ENCODE data around the gene FRMD4B. TPM values are rescaled to one million over a fixed set of nuclear protein-coding genes. Genes with fewer than 3 reads are reported as not detected.
"Not testable (repeated sequence)": the region's sequence is repeated elsewhere in the genome, so short reads cannot be mapped to it uniquely, and the experiment has no call there.

Gene FRMD4B
- total and polyA plus RNA-seq, 10 of the 15 experiments (the other 5 are each of a cell fraction or from before 2014, with no cell fraction given): 3.9 to 11.4 (median 8.0) TPM

DNA sequence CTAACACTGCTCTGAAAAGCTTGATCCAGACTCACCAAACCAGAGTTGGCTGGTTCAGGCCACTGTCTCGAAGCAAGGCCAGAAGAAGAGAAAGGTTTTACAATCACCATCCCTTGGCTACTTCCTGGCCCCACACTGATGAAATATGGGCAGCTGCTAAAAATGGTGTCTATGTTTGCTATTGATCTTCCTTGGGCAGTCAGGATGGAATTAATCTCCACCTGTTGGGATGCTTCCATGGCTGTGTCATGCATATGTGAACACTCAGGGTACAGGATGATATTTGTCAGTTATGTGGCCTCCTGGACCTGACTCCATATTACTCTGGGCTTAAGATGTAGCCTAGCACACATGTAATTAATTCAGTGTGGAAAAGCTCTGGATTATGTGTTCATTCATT lies 61.9 kb downstream of the FRMD4B start (continued):
- TF ChIP-seq, protein P1, sequence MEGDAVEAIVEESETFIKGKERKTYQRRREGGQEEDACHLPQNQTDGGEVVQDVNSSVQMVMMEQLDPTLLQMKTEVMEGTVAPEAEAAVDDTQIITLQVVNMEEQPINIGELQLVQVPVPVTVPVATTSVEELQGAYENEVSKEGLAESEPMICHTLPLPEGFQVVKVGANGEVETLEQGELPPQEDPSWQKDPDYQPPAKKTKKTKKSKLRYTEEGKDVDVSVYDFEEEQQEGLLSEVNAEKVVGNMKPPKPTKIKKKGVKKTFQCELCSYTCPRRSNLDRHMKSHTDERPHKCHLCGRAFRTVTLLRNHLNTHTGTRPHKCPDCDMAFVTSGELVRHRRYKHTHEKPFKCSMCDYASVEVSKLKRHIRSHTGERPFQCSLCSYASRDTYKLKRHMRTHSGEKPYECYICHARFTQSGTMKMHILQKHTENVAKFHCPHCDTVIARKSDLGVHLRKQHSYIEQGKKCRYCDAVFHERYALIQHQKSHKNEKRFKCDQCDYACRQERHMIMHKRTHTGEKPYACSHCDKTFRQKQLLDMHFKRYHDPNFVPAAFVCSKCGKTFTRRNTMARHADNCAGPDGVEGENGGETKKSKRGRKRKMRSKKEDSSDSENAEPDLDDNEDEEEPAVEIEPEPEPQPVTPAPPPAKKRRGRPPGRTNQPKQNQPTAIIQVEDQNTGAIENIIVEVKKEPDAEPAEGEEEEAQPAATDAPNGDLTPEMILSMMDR (IDR thresholded peaks at IDR 0.05 in 2 of 3, conservative IDR thresholded peaks at IDR 0.05 in 1 of 3; ENCODE audit: control insufficient read depth in 2 of 3, extremely low read depth in 1 of 3, insufficient read depth in 1 of 3, low read depth in 3 of 3, low read length in 3 of 3): no peak
- TF ChIP-seq POU2F2 (IDR thresholded peaks at IDR 0.05; ENCODE audit: borderline replicate concordance, low read depth, low read length): no peak
- no peak for TF ChIP-seq JUNB (IDR thresholded peaks at IDR 0.05)
- TF ChIP-seq EZH2 (IDR thresholded peaks at IDR 0.05; ENCODE audit: borderline replicate concordance, control insufficient read depth, low read depth, low read length): no peak

DNA sequence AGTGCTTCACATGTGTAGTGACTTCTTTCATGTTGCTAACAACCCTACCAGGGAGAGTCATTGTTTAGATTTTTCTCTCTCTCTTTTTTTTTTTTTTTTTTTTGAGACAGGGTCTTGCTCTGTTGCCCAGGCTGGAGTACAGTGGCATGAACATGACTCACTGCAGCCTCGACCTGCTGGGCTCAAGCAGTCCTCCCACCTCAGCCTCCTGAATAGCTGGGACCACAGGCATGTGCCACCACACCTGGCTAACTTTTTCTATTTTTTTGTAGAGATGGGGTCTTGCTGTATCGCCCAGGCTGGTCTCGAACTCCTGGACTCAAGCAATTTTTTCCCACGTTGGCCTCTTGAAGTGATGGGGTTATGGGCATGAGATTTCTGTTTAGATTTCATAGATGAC lies 63.4 kb downstream of the FRMD4B start:
- H3K27ac ChIP-seq (ENCODE audit: control insufficient read depth, insufficient read depth); H3K9me3 ChIP-seq (replicated peaks; ENCODE audit: control insufficient read depth, insufficient read depth, low read length); DNase-seq (ENCODE audit: low read depth, low spot score); ATAC-seq; H3K27me3 ChIP-seq (replicated peaks in 1 of 2; ENCODE audit: control insufficient read depth in 2 of 2, insufficient read depth in 2 of 2, low read length in 1 of 2); H3K79me2 ChIP-seq (ENCODE audit: control insufficient read depth, insufficient read depth, low read length); H3K9ac ChIP-seq (ENCODE audit: control insufficient read depth, insufficient read depth, low read length); BruUV-seq (replicated peaks); H3K4me2 ChIP-seq (ENCODE audit: control insufficient read depth, insufficient read depth); H3K4me3 ChIP-seq; H4K20me1 ChIP-seq (ENCODE audit: control insufficient read depth, insufficient read depth); H3K36me3 ChIP-seq (ENCODE audit: control insufficient read depth in 2 of 2, insufficient read depth in 2 of 2, low read length in 1 of 2); FAIRE-seq; H2AFZ ChIP-seq (ENCODE audit: control insufficient read depth, low read depth, low read length): not testable (repeated sequence)
- 50% methylated on average over 3 of the region's 4 CpGs for WGBS (ENCODE audit: insufficient coverage, insufficient replicate concordance, low lambda C conversion rate, missing lambda C conversion rate)
- peaks cover 28% of the 10 kb centered on the region for H3K4me1 ChIP-seq (ENCODE audit: control insufficient read depth, insufficient read depth, low read length)
- intact Hi-C loops (cut with micrococcal nuclease; ENCODE audit: unreplicated experiment): loop anchor here (5.0 to 10.0 kb wide), 2 partner anchors 160 to 622 kb away; no protein-coding TSS in a partner anchor
- CTCF ChIA-PET: interaction anchor here (1.1 to 15.5 kb wide), 13 partner anchors 12 to 349 kb away, joined by 3 to 236 read pairs (median 14); no protein-coding TSS in a partner anchor
- in situ Hi-C loops (cut with MboI): loop anchor here (5.0 kb wide), 2 partner anchors 100 to 350 kb away; no protein-coding TSS in a partner anchor
- RAD21 ChIA-PET (ENCODE audit: unreplicated experiment): interaction anchor here (1.7 to 8.7 kb wide), 5 partner anchors 16 to 161 kb away, joined by 4 to 83 read pairs (median 14); no protein-coding TSS in a partner anchor
- POLR2A ChIA-PET: interaction anchor here (0.7 kb wide), 1 partner anchor 34 kb away, joined by 3 read pairs; no protein-coding TSS in a partner anchor
- SMC1A ChIA-PET (ENCODE audit: uncharacterized antibody, unreplicated experiment): interaction anchor here (0.8 to 8.3 kb wide), 13 partner anchors 10 to 194 kb away, joined by 3 to 111 read pairs (median 5); no protein-coding TSS in a partner anchor
